ENCODE results near the gene KCNQ1OT1. TPM values are rescaled to one million over a fixed set of nuclear protein-coding genes. Genes with fewer than 3 reads are reported as not detected.

Gene KCNQ1OT1
- polyA plus RNA-seq, 1 of the 3 experiments (the other 2 are of a cell fraction): 0.03 TPM

DNA sequence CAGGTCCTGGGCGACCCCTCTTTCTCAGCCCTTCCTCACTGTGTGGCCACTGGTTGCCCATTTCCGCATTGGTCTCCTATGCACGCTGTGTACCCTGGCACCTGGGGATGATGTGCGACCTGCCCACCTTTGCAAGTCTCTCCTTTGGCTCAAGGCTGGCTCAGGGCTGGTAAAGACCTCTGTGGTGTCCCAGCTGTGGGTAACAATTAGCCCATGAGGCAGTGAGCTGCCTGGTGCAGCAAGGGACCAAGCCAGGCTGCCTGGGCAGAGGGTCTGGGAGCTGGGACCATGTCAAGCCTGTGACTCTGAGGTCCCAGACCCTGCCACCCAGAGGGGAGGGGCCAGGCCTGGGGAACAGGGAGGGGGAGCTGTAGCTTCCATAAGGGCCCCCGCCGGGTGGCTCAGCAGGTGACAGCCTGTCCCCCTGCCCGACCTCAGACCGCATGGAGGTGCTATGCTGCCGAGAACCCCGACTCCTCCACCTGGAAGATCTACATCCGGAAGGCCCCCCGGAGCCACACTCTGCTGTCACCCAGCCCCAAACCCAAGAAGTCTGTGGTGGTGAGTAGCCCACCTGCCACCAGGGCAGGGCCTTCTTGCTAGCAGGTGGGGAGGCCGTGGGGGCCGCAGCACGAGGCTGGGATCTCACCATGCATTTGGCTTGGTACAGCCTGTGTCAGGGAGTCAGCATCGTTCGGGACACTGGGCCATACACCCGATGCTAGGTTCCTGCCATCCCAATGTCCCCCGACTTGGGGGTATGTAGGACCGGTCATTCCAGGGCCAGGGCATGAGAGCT, 112.5 kb downstream of the KCNQ1OT1 start:
- peak; percentile 14 for DNase-seq
- Histone ChIP-seq H3K27me3 (ENCODE audit: insufficient read depth) (no peaks in the 10 kb centered on the region), H3K9me2 (no peaks in the 10 kb centered on the region), H3F3A (replicated peaks; ENCODE audit: insufficient read depth) (no peaks in the 10 kb centered on the region), H2AFZ (ENCODE audit: low read depth) (no peak overlapping the region), H3K4me1 (ENCODE audit: control insufficient read depth in 1 of 2, insufficient read depth in 2 of 2, low read depth in 1 of 2, low read length in 1 of 2) (peaks cover 0 to 36% of the 10 kb centered on the region in 2 experiments; a peak in 1 of 4 replicates), H3K4me2 (no peak overlapping the region), H3K27ac (ENCODE audit: low read depth in 2 of 2, low read length in 1 of 2) (no peak overlapping the region), H4K20me1 (ENCODE audit: insufficient read depth) (no peaks in the 10 kb centered on the region), H3K4me3 (ENCODE audit: low read depth in 2 of 2, low read length in 1 of 2) (no peak overlapping the region), H3K79me2 (ENCODE audit: insufficient read depth) (no peaks in the 10 kb centered on the region), H3K36me3 (replicated peaks in 1 of 2; ENCODE audit: control insufficient read depth in 1 of 2, insufficient read depth in 2 of 2, low read length in 1 of 2) (no peaks in the 10 kb centered on the region), H3K9me3 (no peaks in the 10 kb centered on the region), H3K9ac (no peak overlapping the region)
- POLR2A ChIA-PET: interaction anchor here (1.0 kb wide), 1 partner anchor 112 kb away, joined by 4 read pairs; the partner anchor contains the start of gene KCNQ1OT1
- TF ChIP-seq FOXJ3 (CRISPR knock-in tag; IDR thresholded peaks at IDR 0.05) (no peak), RAD21 (IDR thresholded peaks at IDR 0.05; ENCODE audit: low read length) (no peak), EP300 (IDR thresholded peaks at IDR 0.05; ENCODE audit: borderline replicate concordance in 1 of 2, low read depth in 1 of 2, low read length in 1 of 2) (no peak), ELF1 (IDR thresholded peaks at IDR 0.05) (no peak)
- TF ChIP-seq, protein P1, sequence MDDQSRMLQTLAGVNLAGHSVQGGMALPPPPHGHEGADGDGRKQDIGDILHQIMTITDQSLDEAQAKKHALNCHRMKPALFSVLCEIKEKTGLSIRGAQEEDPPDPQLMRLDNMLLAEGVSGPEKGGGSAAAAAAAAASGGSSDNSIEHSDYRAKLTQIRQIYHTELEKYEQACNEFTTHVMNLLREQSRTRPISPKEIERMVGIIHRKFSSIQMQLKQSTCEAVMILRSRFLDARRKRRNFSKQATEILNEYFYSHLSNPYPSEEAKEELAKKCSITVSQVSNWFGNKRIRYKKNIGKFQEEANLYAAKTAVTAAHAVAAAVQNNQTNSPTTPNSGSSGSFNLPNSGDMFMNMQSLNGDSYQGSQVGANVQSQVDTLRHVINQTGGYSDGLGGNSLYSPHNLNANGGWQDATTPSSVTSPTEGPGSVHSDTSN (IDR thresholded peaks at IDR 0.05): no peak
- CTCF ChIA-PET: interaction anchor here (0.8 to 1.4 kb wide), 2 partner anchors 54 to 85 kb away, joined by 3 to 5 read pairs; no protein-coding TSS in a partner anchor
- WGBS (ENCODE audit: low lambda C conversion rate): 38% methylated on average over 6 of the region's 20 CpGs

DNA sequence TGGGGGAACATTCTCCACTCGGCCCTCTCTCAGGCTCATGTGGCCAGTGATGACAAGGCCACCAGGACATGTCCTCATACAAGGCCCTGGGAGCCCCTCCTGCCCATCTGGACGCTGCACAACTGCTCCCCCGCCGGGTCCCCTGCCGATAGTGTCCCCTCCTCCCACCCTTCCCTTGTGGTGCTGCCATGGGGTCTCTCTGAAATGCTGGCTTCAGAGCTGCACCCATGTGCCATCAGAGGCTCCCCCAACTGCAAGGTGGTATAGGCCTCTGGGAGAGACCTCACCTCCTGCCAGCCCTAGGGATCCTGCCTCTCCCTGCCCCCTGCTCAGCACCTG, 113.0 kb downstream of the KCNQ1OT1 start:
- no peaks in the 10 kb centered on the region for H3K9me3 ChIP-seq
- H3F3A ChIP-seq (replicated peaks; ENCODE audit: insufficient read depth): no peaks in the 10 kb centered on the region
- TF ChIP-seq GATA2 (CRISPR knock-in tag; IDR thresholded peaks at IDR 0.05) (no peak), TAF1 (IDR thresholded peaks at IDR 0.05; ENCODE audit: borderline replicate concordance, low read depth, low read length) (no peak), RCOR1 (IDR thresholded peaks at IDR 0.05; ENCODE audit: low read length) (no peak), MXI1 (IDR thresholded peaks at IDR 0.05; ENCODE audit: low read depth, low read length) (no peak), SMC3 (IDR thresholded peaks at IDR 0.05; ENCODE audit: low read depth, low read length) (no peak), NFIC (IDR thresholded peaks at IDR 0.05; ENCODE audit: borderline replicate concordance) (no peak), FOXJ3 (CRISPR knock-in tag; IDR thresholded peaks at IDR 0.05) (no peak), RXRA (IDR thresholded peaks at IDR 0.05; ENCODE audit: borderline replicate concordance, low read depth) (no peak), TCF12 (IDR thresholded peaks at IDR 0.05) (no peak)
- TF ChIP-seq, protein P2, sequence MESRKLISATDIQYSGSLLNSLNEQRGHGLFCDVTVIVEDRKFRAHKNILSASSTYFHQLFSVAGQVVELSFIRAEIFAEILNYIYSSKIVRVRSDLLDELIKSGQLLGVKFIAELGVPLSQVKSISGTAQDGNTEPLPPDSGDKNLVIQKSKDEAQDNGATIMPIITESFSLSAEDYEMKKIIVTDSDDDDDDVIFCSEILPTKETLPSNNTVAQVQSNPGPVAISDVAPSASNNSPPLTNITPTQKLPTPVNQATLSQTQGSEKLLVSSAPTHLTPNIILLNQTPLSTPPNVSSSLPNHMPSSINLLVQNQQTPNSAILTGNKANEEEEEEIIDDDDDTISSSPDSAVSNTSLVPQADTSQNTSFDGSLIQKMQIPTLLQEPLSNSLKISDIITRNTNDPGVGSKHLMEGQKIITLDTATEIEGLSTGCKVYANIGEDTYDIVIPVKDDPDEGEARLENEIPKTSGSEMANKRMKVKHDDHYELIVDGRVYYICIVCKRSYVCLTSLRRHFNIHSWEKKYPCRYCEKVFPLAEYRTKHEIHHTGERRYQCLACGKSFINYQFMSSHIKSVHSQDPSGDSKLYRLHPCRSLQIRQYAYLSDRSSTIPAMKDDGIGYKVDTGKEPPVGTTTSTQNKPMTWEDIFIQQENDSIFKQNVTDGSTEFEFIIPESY (IDR thresholded peaks at IDR 0.05; ENCODE audit: borderline replicate concordance, low read depth): no peak
- TF ChIP-seq, protein P3, sequence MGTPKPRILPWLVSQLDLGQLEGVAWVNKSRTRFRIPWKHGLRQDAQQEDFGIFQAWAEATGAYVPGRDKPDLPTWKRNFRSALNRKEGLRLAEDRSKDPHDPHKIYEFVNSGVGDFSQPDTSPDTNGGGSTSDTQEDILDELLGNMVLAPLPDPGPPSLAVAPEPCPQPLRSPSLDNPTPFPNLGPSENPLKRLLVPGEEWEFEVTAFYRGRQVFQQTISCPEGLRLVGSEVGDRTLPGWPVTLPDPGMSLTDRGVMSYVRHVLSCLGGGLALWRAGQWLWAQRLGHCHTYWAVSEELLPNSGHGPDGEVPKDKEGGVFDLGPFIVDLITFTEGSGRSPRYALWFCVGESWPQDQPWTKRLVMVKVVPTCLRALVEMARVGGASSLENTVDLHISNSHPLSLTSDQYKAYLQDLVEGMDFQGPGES (IDR thresholded peaks at IDR 0.05; ENCODE audit: low read depth, low read length): no peak
- H3K4me2 ChIP-seq: no peak overlapping the region
- POLR2A ChIA-PET: no interaction called here
- no peaks in the 10 kb centered on the region for H3K27me3 ChIP-seq (ENCODE audit: insufficient read depth)
- H3K4me3 ChIP-seq (ENCODE audit: low read depth in 2 of 2, low read length in 1 of 2): no peak overlapping the region
- H3K79me2 ChIP-seq (ENCODE audit: insufficient read depth): no peaks in the 10 kb centered on the region
- H3K4me1 ChIP-seq (ENCODE audit: control insufficient read depth in 1 of 2, insufficient read depth in 2 of 2, low read depth in 1 of 2, low read length in 1 of 2): peaks cover 0 to 42% of the 10 kb centered on the region in 2 experiments; a peak in 1 of 4 replicates
- no peaks in the 10 kb centered on the region for H3K9me2 ChIP-seq
- H3K36me3 ChIP-seq (replicated peaks in 1 of 2; ENCODE audit: control insufficient read depth in 1 of 2, insufficient read depth in 2 of 2, low read length in 1 of 2): no peaks in the 10 kb centered on the region
- no CpG with 5 or more reads among the region's 5 CpGs for WGBS (ENCODE audit: low lambda C conversion rate)
- no peak overlapping the region for H3K9ac ChIP-seq
- H4K20me1 ChIP-seq (ENCODE audit: insufficient read depth): no peaks in the 10 kb centered on the region
- peak; percentile 16 for DNase-seq
- CTCF ChIA-PET: interaction anchor here (1.4 kb wide), 1 partner anchor 54 kb away, joined by 5 read pairs; no protein-coding TSS in a partner anchor
- no peak overlapping the region for H3K27ac ChIP-seq (ENCODE audit: low read depth in 2 of 2, low read length in 1 of 2)
- no peak overlapping the region for H2AFZ ChIP-seq (ENCODE audit: low read depth)

All from SK-N-SH (cell line).